B cell (primary cell): Measurements from ENCODE around the gene PPP2R2C.

Experiments used
- EZH2 ChIP-seq: IDR thresholded peaks from 2 replicates; pipeline ENCODE4 v1.6.1; 2012; ENCODE audit warnings: borderline replicate concordance, low read depth, mild to moderate bottlenecking, moderate library complexity, low read length; ENCODE audit not compliant: insufficient read depth, poor library complexity, severe bottlenecking
- TF ChIP-seq, protein P1 (sequence below): fragments of 200-600 bp; IDR thresholded peaks from one replicate; pipeline ENCODE4 v1.8.0; 2022; ENCODE audit warnings: antibody characterized with exemption, mild to moderate bottlenecking

- no peak for TF ChIP-seq EZH2
- TF ChIP-seq, protein P1, sequence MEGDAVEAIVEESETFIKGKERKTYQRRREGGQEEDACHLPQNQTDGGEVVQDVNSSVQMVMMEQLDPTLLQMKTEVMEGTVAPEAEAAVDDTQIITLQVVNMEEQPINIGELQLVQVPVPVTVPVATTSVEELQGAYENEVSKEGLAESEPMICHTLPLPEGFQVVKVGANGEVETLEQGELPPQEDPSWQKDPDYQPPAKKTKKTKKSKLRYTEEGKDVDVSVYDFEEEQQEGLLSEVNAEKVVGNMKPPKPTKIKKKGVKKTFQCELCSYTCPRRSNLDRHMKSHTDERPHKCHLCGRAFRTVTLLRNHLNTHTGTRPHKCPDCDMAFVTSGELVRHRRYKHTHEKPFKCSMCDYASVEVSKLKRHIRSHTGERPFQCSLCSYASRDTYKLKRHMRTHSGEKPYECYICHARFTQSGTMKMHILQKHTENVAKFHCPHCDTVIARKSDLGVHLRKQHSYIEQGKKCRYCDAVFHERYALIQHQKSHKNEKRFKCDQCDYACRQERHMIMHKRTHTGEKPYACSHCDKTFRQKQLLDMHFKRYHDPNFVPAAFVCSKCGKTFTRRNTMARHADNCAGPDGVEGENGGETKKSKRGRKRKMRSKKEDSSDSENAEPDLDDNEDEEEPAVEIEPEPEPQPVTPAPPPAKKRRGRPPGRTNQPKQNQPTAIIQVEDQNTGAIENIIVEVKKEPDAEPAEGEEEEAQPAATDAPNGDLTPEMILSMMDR: peak; percentile 92
Observed at GRCh38 chr4:6327220-6327917, 145.0 kb downstream of the PPP2R2C start.
